Hepatocyte (in vitro differentiated cells): ENCODE results near the gene NR2C2. TPM values are rescaled to one million over a fixed set of nuclear protein-coding genes. Genes with fewer than 3 reads are reported as not detected.
A peak's percentile ranks its signal among the peaks of the same experiment; 100 is the strongest.

ENCODE experiments used
- DNase-seq: peaks from one replicate; pipeline ENCODE4 v3.0.0-alpha.2; 2016; ENCODE audit warnings: low spot score
- H2AFZ ChIP-seq: fragments of 200-600 bp; sonication (generic); 2 replicates; pipeline ENCODE4 v1.6.0; 2016; ENCODE audit warnings: antibody characterized with exemption, mild to moderate bottlenecking
- H3K27ac ChIP-seq: fragments of 200-600 bp; sonication (generic); 2 replicates; pipeline ENCODE4 v1.5.1; 2016; ENCODE audit warnings: mild to moderate bottlenecking
- H3K27me3 ChIP-seq: fragments of 200-600 bp; sonication (generic); 2 replicates; pipeline ENCODE4 v1.6.1; 2016
- H3K36me3 ChIP-seq: fragments of 200-600 bp; sonication (generic); replicated peaks from 2 replicates; pipeline ENCODE4 v1.5.1; 2016; ENCODE audit warnings: low read depth; ENCODE audit not compliant: insufficient read depth
- H3K4me1 ChIP-seq: fragments of 200-600 bp; sonication (generic); 2 replicates; pipeline ENCODE4 v1.5.1; 2016; ENCODE audit warnings: mild to moderate bottlenecking, moderate library complexity; ENCODE audit not compliant: insufficient read depth
- H3K4me2 ChIP-seq: fragments of 200-600 bp; sonication (generic); 2 replicates; pipeline ENCODE4 v1.6.0; 2016
- H3K4me3 ChIP-seq: fragments of 200-600 bp; sonication (generic); 2 replicates; pipeline ENCODE4 v1.5.1; 2016; ENCODE audit warnings: mild to moderate bottlenecking
- H3K79me2 ChIP-seq: fragments of 200-600 bp; sonication (generic); 2 replicates; pipeline ENCODE4 v1.6.0; 2017; ENCODE audit warnings: mild to moderate bottlenecking
- H3K9me2 ChIP-seq: fragments of 200-600 bp; sonication (generic); replicated peaks from 2 replicates; pipeline ENCODE4 v1.6.0; 2017; ENCODE audit warnings: mild to moderate bottlenecking; ENCODE audit not compliant: insufficient read depth
- H3K9me3 ChIP-seq: fragments of 200-600 bp; sonication (generic); 2 replicates; pipeline ENCODE4 v1.5.1; 2016; ENCODE audit warnings: low read depth, mild to moderate bottlenecking
- H4K20me1 ChIP-seq: fragments of 200-600 bp; sonication (generic); 2 replicates; pipeline ENCODE4 v1.6.0; 2016; ENCODE audit warnings: mild to moderate bottlenecking; ENCODE audit not compliant: insufficient read depth, poor library complexity, severe bottlenecking
- EZH2 ChIP-seq: fragments of 200-600 bp; sonication (generic); IDR thresholded peaks from 2 replicates; pipeline ENCODE4 v1.6.1; 2016; ENCODE audit warnings: antibody characterized with exemption, mild to moderate bottlenecking, borderline replicate concordance
- EZH2phosphoT487 ChIP-seq: fragments of 200-600 bp; sonication (generic); IDR thresholded peaks from one replicate; pipeline ENCODE4 v1.6.1; 2018; ENCODE audit warnings: antibody characterized with exemption, mild to moderate bottlenecking, low read depth, moderate library complexity; ENCODE audit not compliant: unreplicated experiment, severe bottlenecking
- WGBS: methylation state at CpG from one replicate; pipeline ENCODE4 v1.1.6; 2016; ENCODE audit warnings: low lambda C conversion rate; ENCODE audit errors: missing lambda C conversion rate; 5-methylcytosine and 5-hydroxymethylcytosine counted together
- polyA plus RNA-seq: library from polyadenylated mRNA; unstranded; fragments of >200 nt; fragmentation: Nextera tagmentation; extraction: Ambion mirVana; gene quantifications from 2 replicates; pipeline ENCODE4 v1.2.1, GENCODE V29; 2016
- total RNA-seq: library from RNA; depleted of rRNA; stranded (reverse); fragments of >200 nt; gene quantifications from 2 replicates; pipeline ENCODE4 v1.2.3, GENCODE V29; 2014
- TF ChIP-seq, protein P1 (sequence below): fragments of 200-600 bp; sonication (generic); IDR thresholded peaks from 2 replicates; pipeline ENCODE4 v1.5.1; 2016; ENCODE audit warnings: antibody characterized with exemption, mild to moderate bottlenecking; ENCODE audit not compliant: poor library complexity

NR2C2 gene
- total and polyA plus RNA-seq, 2 experiments from 2014 or later, result 14.7 to 29.6 TPM

DNA sequence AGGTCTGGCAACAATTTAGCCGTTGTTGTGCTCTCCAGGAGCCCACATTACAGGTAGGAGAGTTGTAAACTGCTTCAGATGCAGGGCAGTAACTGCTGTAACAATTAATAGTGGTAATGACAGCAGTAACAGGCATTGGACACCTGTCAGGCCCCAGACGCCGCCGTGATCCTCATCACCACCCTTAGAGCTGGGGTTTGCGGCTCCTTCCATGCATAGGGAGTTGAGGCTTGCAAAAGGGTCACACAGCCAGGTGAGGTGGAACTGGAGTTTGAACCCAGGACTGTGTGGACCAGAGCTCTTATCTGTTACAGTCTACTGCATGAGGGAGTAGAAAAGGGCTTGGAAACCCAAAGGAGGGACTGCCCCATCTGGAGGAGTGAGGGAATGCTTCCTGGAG lies 26.8 kb upstream of the NR2C2 start:
- 90% methylated on average over 5 of the region's 5 CpGs for WGBS
- Histone ChIP-seq H3K4me1 (no peaks in the 10 kb centered on the region), H3K9me3 (no peaks in the 10 kb centered on the region), H4K20me1 (no peaks in the 10 kb centered on the region), H3K27ac (no peak overlapping the region), H3K36me3 (no peaks in the 10 kb centered on the region), H3K27me3 (no peaks in the 10 kb centered on the region), H3K79me2 (no peaks in the 10 kb centered on the region), H3K4me2 (no peak overlapping the region), H3K4me3 (no peak overlapping the region), H3K9me2 (no peaks in the 10 kb centered on the region), H2AFZ (no peak overlapping the region)
- TF ChIP-seq EZH2, result no peak
- no peak for TF ChIP-seq EZH2phosphoT487
- TF ChIP-seq, protein P1, sequence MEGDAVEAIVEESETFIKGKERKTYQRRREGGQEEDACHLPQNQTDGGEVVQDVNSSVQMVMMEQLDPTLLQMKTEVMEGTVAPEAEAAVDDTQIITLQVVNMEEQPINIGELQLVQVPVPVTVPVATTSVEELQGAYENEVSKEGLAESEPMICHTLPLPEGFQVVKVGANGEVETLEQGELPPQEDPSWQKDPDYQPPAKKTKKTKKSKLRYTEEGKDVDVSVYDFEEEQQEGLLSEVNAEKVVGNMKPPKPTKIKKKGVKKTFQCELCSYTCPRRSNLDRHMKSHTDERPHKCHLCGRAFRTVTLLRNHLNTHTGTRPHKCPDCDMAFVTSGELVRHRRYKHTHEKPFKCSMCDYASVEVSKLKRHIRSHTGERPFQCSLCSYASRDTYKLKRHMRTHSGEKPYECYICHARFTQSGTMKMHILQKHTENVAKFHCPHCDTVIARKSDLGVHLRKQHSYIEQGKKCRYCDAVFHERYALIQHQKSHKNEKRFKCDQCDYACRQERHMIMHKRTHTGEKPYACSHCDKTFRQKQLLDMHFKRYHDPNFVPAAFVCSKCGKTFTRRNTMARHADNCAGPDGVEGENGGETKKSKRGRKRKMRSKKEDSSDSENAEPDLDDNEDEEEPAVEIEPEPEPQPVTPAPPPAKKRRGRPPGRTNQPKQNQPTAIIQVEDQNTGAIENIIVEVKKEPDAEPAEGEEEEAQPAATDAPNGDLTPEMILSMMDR, result no peak
- no peak for DNase-seq

GRCh38 chr3:14921034-14921616 lies 26.3 kb upstream of the NR2C2 start:
- Histone ChIP-seq H3K9me3 (no peaks in the 10 kb centered on the region), H3K9me2 (no peaks in the 10 kb centered on the region), H3K27me3 (no peaks in the 10 kb centered on the region), H3K79me2 (no peaks in the 10 kb centered on the region), H3K4me3 (no peak overlapping the region), H3K4me2 (no peak overlapping the region), H2AFZ (no peak overlapping the region), H3K4me1 (no peaks in the 10 kb centered on the region), H3K27ac (no peak overlapping the region), H4K20me1 (no peaks in the 10 kb centered on the region), H3K36me3 (no peaks in the 10 kb centered on the region)
- peak; percentile 93 for DNase-seq
- WGBS, result 25% methylated on average over 10 of the region's 10 CpGs
- TF ChIP-seq EZH2phosphoT487 (no peak), EZH2 (no peak)
- TF ChIP-seq, protein P1, result peak; percentile 96

DNA sequence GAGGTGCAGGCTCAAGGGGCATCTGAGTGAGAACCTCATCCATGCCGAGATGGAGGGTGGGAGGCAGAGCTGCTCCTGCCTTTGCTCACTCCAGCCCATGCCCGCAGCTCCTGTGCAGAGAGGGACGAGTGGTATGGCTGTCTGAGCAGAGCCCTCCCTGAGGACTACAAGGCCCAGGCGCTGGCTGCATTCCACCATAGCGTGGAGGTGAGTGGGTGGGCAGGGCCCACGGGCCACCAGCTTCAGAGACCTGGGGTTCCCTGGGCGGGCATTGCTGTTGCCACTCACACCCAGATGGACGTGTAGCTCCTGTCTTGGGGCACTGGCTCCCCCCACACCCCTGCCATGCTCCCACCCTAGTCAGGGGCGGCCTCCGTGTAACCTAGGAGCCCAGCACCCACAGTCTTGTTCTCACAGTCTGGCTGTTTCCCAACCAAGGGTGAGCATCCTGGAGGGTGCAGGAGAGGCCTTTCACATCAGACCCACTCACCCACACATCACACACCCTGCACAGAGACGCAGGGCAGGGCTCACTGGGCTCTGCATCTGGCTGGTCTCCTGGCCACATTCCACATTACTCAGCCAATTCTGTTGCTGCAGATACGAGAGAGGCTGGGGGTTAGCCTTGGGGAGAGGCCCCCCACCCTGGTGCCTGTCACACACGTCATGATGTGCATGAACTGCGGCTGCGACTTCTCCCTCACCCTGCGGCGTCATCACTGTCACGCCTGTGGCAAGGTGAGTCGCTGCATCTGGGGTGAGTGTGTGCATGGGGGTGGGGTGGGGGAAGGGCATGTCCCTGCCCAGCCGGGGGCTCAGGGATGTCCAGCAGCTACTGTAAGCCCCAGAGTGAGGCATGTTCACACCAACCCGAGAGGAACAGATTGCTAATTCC lies 25.3 kb upstream of the NR2C2 start:
- Histone ChIP-seq H3K79me2 (no peaks in the 10 kb centered on the region), H3K4me3 (no peak overlapping the region), H3K36me3 (no peaks in the 10 kb centered on the region), H2AFZ (no peak overlapping the region), H3K27ac (no peak overlapping the region), H3K4me1 (no peaks in the 10 kb centered on the region), H3K27me3 (no peaks in the 10 kb centered on the region), H3K4me2 (no peak overlapping the region), H3K9me3 (no peaks in the 10 kb centered on the region), H4K20me1 (no peaks in the 10 kb centered on the region), H3K9me2 (no peaks in the 10 kb centered on the region)
- no peak for TF ChIP-seq EZH2
- TF ChIP-seq, protein P1, result no peak
- no peak for TF ChIP-seq EZH2phosphoT487
- 87% methylated on average over 19 of the region's 21 CpGs for WGBS
- DNase-seq, result no peak
